DND-41 (cell line): Measurements from ENCODE around the gene YIPF4.

Source experiments
- ATAC-seq: fragments of 200-7000 bp; cut with Tn5 transposase; 3 replicates; pipeline ENCODE4 v1.9.1; 2021; ENCODE audit warnings: low read depth; ENCODE audit not compliant: insufficient read depth
- DNase-seq: peaks from one replicate; pipeline ENCODE4 v3.0.0-alpha.2; 2020
- H2AFZ ChIP-seq: 2 replicates; pipeline ENCODE4 v1.6.0; 2012; ENCODE audit warnings: low read depth, low read length
- H3K27ac ChIP-seq: 2 replicates; pipeline ENCODE4 v1.5.1; 2012; ENCODE audit warnings: low read length, inconsistent platforms
- H3K27me3 ChIP-seq: fragments of 200-600 bp; sonication (generic); 2 replicates; pipeline ENCODE4 v1.6.0; 2012; ENCODE audit warnings: low read length, mild to moderate bottlenecking, inconsistent platforms; ENCODE audit not compliant: insufficient read depth, poor library complexity
- H3K36me3 ChIP-seq: 2 replicates; pipeline ENCODE4 v1.5.1; 2012; ENCODE audit warnings: low read length, inconsistent platforms; ENCODE audit not compliant: insufficient read depth
- H3K4me1 ChIP-seq: 2 replicates; pipeline ENCODE4 v1.5.1; 2012; ENCODE audit warnings: mild to moderate bottlenecking, low read length; ENCODE audit not compliant: insufficient read depth
- H3K4me2 ChIP-seq: 2 replicates; pipeline ENCODE4 v1.6.0; 2012; ENCODE audit warnings: mild to moderate bottlenecking, moderate library complexity, low read length, inconsistent platforms; ENCODE audit not compliant: insufficient read depth
- H3K4me3 ChIP-seq, 2 experiments: fragments of 200-600 bp in 1 of 2; shearing (Covaris generic) in 1 of 2; 2 replicates each; pipeline ENCODE4 v1.5.1; 2012 to 2016; ENCODE audit warnings: inconsistent platforms in 2 of 2, low read length in 2 of 2, mild to moderate bottlenecking in 2 of 2, low read depth in 1 of 2, moderate library complexity in 1 of 2
- H3K79me2 ChIP-seq: 2 replicates; pipeline ENCODE4 v1.6.0; 2012; ENCODE audit warnings: low read length, inconsistent platforms; ENCODE audit not compliant: insufficient read depth
- H3K9ac ChIP-seq: 2 replicates; pipeline ENCODE4 v1.6.0; 2012; ENCODE audit warnings: low read depth, mild to moderate bottlenecking, inconsistent platforms, low read length, moderate library complexity
- H3K9me3 ChIP-seq: 2 replicates; pipeline ENCODE4 v1.5.1; 2012; ENCODE audit warnings: low read length, moderate library complexity, mild to moderate bottlenecking, inconsistent platforms; ENCODE audit not compliant: insufficient read depth, severe bottlenecking
- H4K20me1 ChIP-seq: 2 replicates; pipeline ENCODE4 v1.6.0; 2012; ENCODE audit warnings: low read length; ENCODE audit not compliant: insufficient read depth
- EZH2 ChIP-seq: IDR thresholded peaks from 3 replicates; pipeline ENCODE4 v1.6.1; 2012; ENCODE audit warnings: borderline replicate concordance, low read depth, mild to moderate bottlenecking, moderate library complexity, low read length, inconsistent platforms; ENCODE audit not compliant: severe bottlenecking
- TF ChIP-seq, protein P1 (sequence below): IDR thresholded peaks from 2 replicates; pipeline ENCODE4 v1.5.1; 2012; ENCODE audit warnings: borderline replicate concordance, low read length, moderate library complexity, mild to moderate bottlenecking; ENCODE audit not compliant: poor library complexity, severe bottlenecking; ENCODE audit errors: extremely low read depth

YIPF4 gene

DNA sequence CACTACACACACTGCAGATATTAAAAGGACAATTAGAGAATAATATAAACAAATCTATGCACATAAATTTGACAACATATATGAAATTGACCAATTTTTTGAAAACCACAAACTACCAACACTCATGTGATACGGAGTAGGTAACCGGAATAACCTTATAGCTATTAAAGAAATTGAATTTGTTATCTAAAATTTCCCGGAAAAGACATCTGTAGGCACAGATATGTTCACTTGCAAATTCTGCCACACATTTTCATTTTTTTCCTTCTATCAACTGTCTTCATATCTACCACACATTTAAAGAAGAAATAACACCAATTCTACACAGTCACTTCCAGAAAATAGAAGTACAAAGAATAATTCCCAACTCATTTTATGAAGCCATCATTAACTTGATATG, 35.4 kb upstream of the YIPF4 start:
- Histone ChIP-seq H2AFZ (no peak overlapping the region), H3K4me2 (no peak overlapping the region), H3K9me3 (no peaks in the 10 kb centered on the region), H3K4me1 (no peaks in the 10 kb centered on the region), H3K4me3 (no peak overlapping the region), H3K79me2 (no peaks in the 10 kb centered on the region), H3K9ac (no peak overlapping the region), H3K27ac (no peak overlapping the region), H3K27me3 (no peaks in the 10 kb centered on the region), H3K36me3 (no peaks in the 10 kb centered on the region), H4K20me1 (no peaks in the 10 kb centered on the region)
- DNase-seq, result no peak
- TF ChIP-seq, protein P1, sequence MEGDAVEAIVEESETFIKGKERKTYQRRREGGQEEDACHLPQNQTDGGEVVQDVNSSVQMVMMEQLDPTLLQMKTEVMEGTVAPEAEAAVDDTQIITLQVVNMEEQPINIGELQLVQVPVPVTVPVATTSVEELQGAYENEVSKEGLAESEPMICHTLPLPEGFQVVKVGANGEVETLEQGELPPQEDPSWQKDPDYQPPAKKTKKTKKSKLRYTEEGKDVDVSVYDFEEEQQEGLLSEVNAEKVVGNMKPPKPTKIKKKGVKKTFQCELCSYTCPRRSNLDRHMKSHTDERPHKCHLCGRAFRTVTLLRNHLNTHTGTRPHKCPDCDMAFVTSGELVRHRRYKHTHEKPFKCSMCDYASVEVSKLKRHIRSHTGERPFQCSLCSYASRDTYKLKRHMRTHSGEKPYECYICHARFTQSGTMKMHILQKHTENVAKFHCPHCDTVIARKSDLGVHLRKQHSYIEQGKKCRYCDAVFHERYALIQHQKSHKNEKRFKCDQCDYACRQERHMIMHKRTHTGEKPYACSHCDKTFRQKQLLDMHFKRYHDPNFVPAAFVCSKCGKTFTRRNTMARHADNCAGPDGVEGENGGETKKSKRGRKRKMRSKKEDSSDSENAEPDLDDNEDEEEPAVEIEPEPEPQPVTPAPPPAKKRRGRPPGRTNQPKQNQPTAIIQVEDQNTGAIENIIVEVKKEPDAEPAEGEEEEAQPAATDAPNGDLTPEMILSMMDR, result no peak
- TF ChIP-seq EZH2, result no peak
- no peak for ATAC-seq

DNA sequence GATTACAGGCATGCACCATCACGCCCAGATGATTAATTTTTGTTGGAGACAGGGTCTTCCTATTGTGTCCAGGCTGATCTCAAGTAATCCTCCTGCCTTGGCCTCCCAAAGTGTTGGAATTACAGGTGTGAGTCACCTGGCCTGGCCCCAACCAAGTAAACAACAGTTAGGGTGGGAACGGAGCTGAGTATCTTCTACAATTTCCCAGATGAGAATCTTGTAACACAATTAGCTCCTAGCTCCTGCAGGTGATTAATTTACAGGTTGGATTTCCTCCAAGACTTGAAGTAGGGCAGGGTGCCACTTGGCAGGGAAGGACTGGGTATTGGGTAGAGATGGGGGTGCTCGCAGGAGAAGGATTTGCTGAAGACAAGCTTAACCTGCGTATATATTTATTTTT, 30.8 kb upstream of the YIPF4 start:
- Histone ChIP-seq H2AFZ (no peak overlapping the region), H3K4me2 (no peak overlapping the region), H3K9ac (no peak overlapping the region), H4K20me1 (no peaks in the 10 kb centered on the region), H3K4me1 (no peaks in the 10 kb centered on the region), H3K27me3 (no peaks in the 10 kb centered on the region), H3K4me3 (no peak overlapping the region), H3K27ac (no peak overlapping the region), H3K9me3 (no peaks in the 10 kb centered on the region), H3K36me3 (no peaks in the 10 kb centered on the region), H3K79me2 (no peaks in the 10 kb centered on the region)
- ATAC-seq (no peak), DNase-seq (no peak)
- TF ChIP-seq, protein P1, result no peak
- no peak for TF ChIP-seq EZH2

DNA sequence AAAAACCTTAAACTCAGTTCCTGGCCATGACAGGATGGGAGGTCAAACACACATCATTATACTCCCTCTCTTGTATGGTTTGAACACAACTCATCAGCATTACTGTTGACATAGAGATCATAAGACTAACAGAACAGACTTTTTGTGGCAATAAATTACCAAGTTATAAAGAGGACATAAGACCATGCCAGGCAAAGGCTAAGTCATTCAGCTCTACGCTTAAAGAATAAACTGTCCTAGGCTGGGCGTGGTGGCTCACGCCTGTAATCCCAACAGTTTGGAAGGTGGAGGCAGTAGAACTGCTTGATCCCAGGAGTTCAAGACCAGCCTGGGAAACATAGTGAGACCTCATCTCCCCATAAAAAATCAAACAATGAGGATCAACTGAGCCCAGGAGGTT, 29.4 kb upstream of the YIPF4 start:
- ATAC-seq (no peak), DNase-seq (no peak)
- Histone ChIP-seq H3K9me3 (no peaks in the 10 kb centered on the region), H3K4me1 (no peaks in the 10 kb centered on the region), H3K79me2 (no peaks in the 10 kb centered on the region), H3K4me3 (no peak overlapping the region), H3K36me3 (no peaks in the 10 kb centered on the region), H4K20me1 (no peaks in the 10 kb centered on the region), H3K4me2 (no peak overlapping the region), H3K9ac (no peak overlapping the region), H3K27me3 (no peaks in the 10 kb centered on the region), H2AFZ (no peak overlapping the region), H3K27ac (no peak overlapping the region)
- no peak for TF ChIP-seq EZH2
- TF ChIP-seq, protein P1, result no peak

DNA sequence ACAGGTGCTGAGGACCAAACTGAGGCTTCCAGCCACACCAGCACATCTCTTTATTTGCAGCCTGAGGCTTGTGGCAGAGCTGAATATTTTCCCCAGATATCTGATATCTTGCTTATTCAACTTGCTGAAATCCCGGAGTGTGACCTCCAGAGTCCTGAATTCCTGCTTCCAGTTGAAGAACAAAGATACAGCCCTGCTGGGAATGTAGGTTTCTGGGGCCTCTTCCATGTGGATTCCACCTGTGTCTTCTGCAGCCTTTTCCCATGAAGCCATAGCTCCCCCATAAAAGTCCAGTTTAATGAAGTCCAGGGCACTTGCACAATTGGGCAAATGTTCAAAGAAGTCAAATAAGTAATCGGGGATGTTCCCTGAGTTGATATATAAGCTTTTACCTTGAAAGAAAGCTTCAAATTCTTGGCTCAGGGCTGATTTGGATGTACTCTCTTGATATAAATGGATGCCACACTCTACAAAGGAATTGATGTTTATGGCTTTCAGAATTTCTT, 27.9 kb upstream of the YIPF4 start:
- H3K9ac ChIP-seq, result no peak overlapping the region
- no peak overlapping the region for H3K4me3 ChIP-seq
- H4K20me1 ChIP-seq, result no peaks in the 10 kb centered on the region
- H3K4me2 ChIP-seq, result no peak overlapping the region
- no peaks in the 10 kb centered on the region for H3K27me3 ChIP-seq
- H3K27ac ChIP-seq, result no peak overlapping the region
- no peak for DNase-seq
- H2AFZ ChIP-seq, result no peak overlapping the region
- no peaks in the 10 kb centered on the region for H3K36me3 ChIP-seq
- ATAC-seq, result no peak
- no peaks in the 10 kb centered on the region for H3K79me2 ChIP-seq
- no peaks in the 10 kb centered on the region for H3K9me3 ChIP-seq
- no peaks in the 10 kb centered on the region for H3K4me1 ChIP-seq
- TF ChIP-seq, protein P1, result no peak
- TF ChIP-seq EZH2, result no peak
